Endothelial cell of umbilical vein (primary cell): ENCODE results near the gene ANGPTL3.

Experiments
- EZH2 ChIP-seq: IDR thresholded peaks from 2 replicates; pipeline ENCODE4 v1.6.1; 2012; ENCODE audit warnings: borderline replicate concordance, low read depth, mild to moderate bottlenecking, moderate library complexity, low read length, inconsistent platforms; ENCODE audit not compliant: severe bottlenecking
- GATA2 ChIP-seq: IDR thresholded peaks from 2 replicates; pipeline ENCODE4 v1.7.0; 2011; ENCODE audit warnings: low read depth, mild to moderate bottlenecking, moderate library complexity, mixed read lengths, low read length; ENCODE audit not compliant: insufficient read length, insufficient read depth
- JUN ChIP-seq: IDR thresholded peaks from 2 replicates; pipeline ENCODE4 v1.6.1; 2011; ENCODE audit warnings: borderline replicate concordance, low read depth; ENCODE audit not compliant: insufficient read length, insufficient read depth
- MYC ChIP-seq: IDR thresholded peaks from one replicate; pipeline ENCODE4 v1.6.1; 2011; ENCODE audit warnings: mild to moderate bottlenecking, low read depth, low read length
- POLR2A ChIP-seq: IDR thresholded peaks from 2 replicates; pipeline ENCODE4 v1.6.1; 2012; ENCODE audit warnings: low read depth, mild to moderate bottlenecking, control low read depth, low read length
- POLR2AphosphoS5 ChIP-seq: IDR thresholded peaks from 2 replicates; pipeline ENCODE4 v1.6.1; 2012; ENCODE audit warnings: low read depth, mild to moderate bottlenecking, control low read depth, low read length, moderate library complexity; ENCODE audit not compliant: insufficient read depth
- TF ChIP-seq, protein P1 (sequence below), 2 donors: IDR thresholded peaks; 1 replicate in 1 of 2; 2 replicates in 1 of 2; pipeline ENCODE4 v1.5.1; 2011; ENCODE audit warnings: low read length in 2 of 2, mild to moderate bottlenecking in 2 of 2, moderate library complexity in 2 of 2, control low read depth in 1 of 2, inconsistent platforms in 1 of 2, low read depth in 1 of 2; ENCODE audit not compliant: insufficient read depth in 1 of 2; ENCODE audit errors: extremely low read depth in 1 of 2

DNA sequence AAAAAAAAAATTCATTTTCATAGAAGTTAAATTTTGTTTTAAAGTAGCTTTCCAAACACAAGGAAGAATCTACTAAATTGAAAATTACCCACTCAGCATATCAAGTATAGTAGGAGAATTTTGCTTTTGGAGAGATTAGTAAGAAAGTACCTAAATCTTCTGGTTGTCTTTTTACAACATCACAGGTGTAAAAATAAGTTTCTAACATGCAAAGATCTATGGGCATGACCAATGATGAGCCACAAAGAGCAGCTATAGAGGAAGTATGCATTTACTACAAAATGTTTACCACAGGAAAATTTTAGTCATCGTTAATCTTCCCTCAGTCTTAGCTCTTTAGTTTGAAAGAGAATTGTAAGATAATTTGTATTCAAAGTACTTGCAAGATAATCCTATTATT lies 28.1 kb downstream of the ANGPTL3 start:
- TF ChIP-seq EZH2: no peak
- no peak for TF ChIP-seq POLR2A
- TF ChIP-seq, protein P1, sequence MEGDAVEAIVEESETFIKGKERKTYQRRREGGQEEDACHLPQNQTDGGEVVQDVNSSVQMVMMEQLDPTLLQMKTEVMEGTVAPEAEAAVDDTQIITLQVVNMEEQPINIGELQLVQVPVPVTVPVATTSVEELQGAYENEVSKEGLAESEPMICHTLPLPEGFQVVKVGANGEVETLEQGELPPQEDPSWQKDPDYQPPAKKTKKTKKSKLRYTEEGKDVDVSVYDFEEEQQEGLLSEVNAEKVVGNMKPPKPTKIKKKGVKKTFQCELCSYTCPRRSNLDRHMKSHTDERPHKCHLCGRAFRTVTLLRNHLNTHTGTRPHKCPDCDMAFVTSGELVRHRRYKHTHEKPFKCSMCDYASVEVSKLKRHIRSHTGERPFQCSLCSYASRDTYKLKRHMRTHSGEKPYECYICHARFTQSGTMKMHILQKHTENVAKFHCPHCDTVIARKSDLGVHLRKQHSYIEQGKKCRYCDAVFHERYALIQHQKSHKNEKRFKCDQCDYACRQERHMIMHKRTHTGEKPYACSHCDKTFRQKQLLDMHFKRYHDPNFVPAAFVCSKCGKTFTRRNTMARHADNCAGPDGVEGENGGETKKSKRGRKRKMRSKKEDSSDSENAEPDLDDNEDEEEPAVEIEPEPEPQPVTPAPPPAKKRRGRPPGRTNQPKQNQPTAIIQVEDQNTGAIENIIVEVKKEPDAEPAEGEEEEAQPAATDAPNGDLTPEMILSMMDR (IDR thresholded peaks at IDR 0.05; ENCODE audit: extremely low read depth in 1 of 2, insufficient read depth in 1 of 2, low read depth in 1 of 2, low read length in 2 of 2): no peak
- TF ChIP-seq MYC: no peak
- no peak for TF ChIP-seq JUN
- no peak for TF ChIP-seq POLR2AphosphoS5
- TF ChIP-seq GATA2: no peak
